ENCODE results near the gene WWC2. TPM values are rescaled to one million over a fixed set of nuclear protein-coding genes. Genes with fewer than 3 reads are reported as not detected.
A peak's percentile ranks its signal among the peaks of the same experiment; 100 is the strongest.

The WWC2 gene
- total RNA-seq, 1 experiment from 2014 or later, result 42.5 TPM

- no peak for DNase-seq (ENCODE audit: low read depth in 1 of 2, low spot score in 2 of 2)
- H3K4me1 ChIP-seq (replicated peaks), result peaks cover 6% of the 10 kb centered on the region; the same call in 1 of the 2 replicates
- no peak overlapping the region for H3K27ac ChIP-seq
Observed at GRCh38 chr4:183355405-183355804, 256.3 kb downstream of the WWC2 start.

GRCh38 chr4:183356173-183356830 is 257.2 kb downstream of the WWC2 start:
- no peaks in the 10 kb centered on the region for H3K27me3 ChIP-seq (replicated peaks)
- H3K4me1 ChIP-seq (replicated peaks), result peaks cover 6% of the 10 kb centered on the region; the same call in 1 of the 2 replicates
- DNase-seq (ENCODE audit: low read depth in 1 of 2, low spot score in 2 of 2), result no peak
- H3K9me3 ChIP-seq (replicated peaks), result peaks cover 8% of the 10 kb centered on the region; the same call in 1 of the 2 replicates
- H3K36me3 ChIP-seq, result no peaks in the 10 kb centered on the region
- no peak overlapping the region for H3K4me3 ChIP-seq
- H3K27ac ChIP-seq, result no peak overlapping the region

More at GRCh38 chr4:183355405-183355804, 256.3 kb downstream of the WWC2 start:
- no peak overlapping the region for H3K4me3 ChIP-seq
- H3K36me3 ChIP-seq, result no peaks in the 10 kb centered on the region
- no peaks in the 10 kb centered on the region for H3K27me3 ChIP-seq (replicated peaks)
- peaks cover 8% of the 10 kb centered on the region; the same call in 1 of the 2 replicates for H3K9me3 ChIP-seq (replicated peaks)

GRCh38 chr4:183356931-183357675 is 258.0 kb downstream of the WWC2 start:
- no peak overlapping the region for H3K27ac ChIP-seq
- peaks cover 8% of the 10 kb centered on the region for H3K9me3 ChIP-seq (replicated peaks)
- no peak for DNase-seq (ENCODE audit: low read depth in 1 of 2, low spot score in 2 of 2)
- H3K27me3 ChIP-seq (replicated peaks), result no peaks in the 10 kb centered on the region
- H3K4me1 ChIP-seq (replicated peaks), result peaks cover 6% of the 10 kb centered on the region; the same call in 1 of the 2 replicates
- H3K36me3 ChIP-seq, result no peaks in the 10 kb centered on the region
- no peak overlapping the region for H3K4me3 ChIP-seq

- Histone ChIP-seq H3K9me3 (replicated peaks) (peaks cover 8% of the 10 kb centered on the region), H3K4me3 (no peak overlapping the region), H3K27ac (no peak overlapping the region), H3K4me1 (replicated peaks) (peaks cover 6% of the 10 kb centered on the region; the same call in 1 of the 2 replicates), H3K27me3 (replicated peaks) (no peaks in the 10 kb centered on the region), H3K36me3 (no peaks in the 10 kb centered on the region)
- no peak for DNase-seq (ENCODE audit: low read depth in 1 of 2, low spot score in 2 of 2)
Observed at GRCh38 chr4:183358215-183358755, 259.2 kb downstream of the WWC2 start.

GRCh38 chr4:183360161-183360919 is 261.3 kb downstream of the WWC2 start:
- Histone ChIP-seq H3K36me3 (no peaks in the 10 kb centered on the region), H3K27ac (peak overlapping the region; percentile 35), H3K9me3 (replicated peaks) (peaks cover 8% of the 10 kb centered on the region), H3K27me3 (replicated peaks) (no peaks in the 10 kb centered on the region), H3K4me3 (no peak overlapping the region), H3K4me1 (replicated peaks) (peaks cover 6% of the 10 kb centered on the region; the same call in 1 of the 2 replicates)
- no peak for DNase-seq (ENCODE audit: low read depth in 1 of 2, low spot score in 2 of 2)

- Histone ChIP-seq H3K9me3 (replicated peaks) (peaks cover 8% of the 10 kb centered on the region), H3K27ac (no peak overlapping the region), H3K36me3 (no peaks in the 10 kb centered on the region), H3K4me1 (replicated peaks) (no peaks in the 10 kb centered on the region), H3K27me3 (replicated peaks) (no peaks in the 10 kb centered on the region), H3K4me3 (no peak overlapping the region)
- no peak for DNase-seq (ENCODE audit: low read depth in 1 of 2, low spot score in 2 of 2)
Observed at GRCh38 chr4:183362036-183362435, 263.0 kb downstream of the WWC2 start.

GRCh38 chr4:183362916-183363542 is 264.0 kb downstream of the WWC2 start:
- no peaks in the 10 kb centered on the region for H3K27me3 ChIP-seq (replicated peaks)
- no peak overlapping the region for H3K27ac ChIP-seq
- DNase-seq (ENCODE audit: low read depth in 1 of 2, low spot score in 2 of 2), result no peak
- H3K9me3 ChIP-seq (replicated peaks), result peaks cover 8% of the 10 kb centered on the region
- H3K36me3 ChIP-seq, result no peaks in the 10 kb centered on the region
- no peak overlapping the region for H3K4me3 ChIP-seq
- H3K4me1 ChIP-seq (replicated peaks), result no peaks in the 10 kb centered on the region

GRCh38 chr4:183364025-183364424 is 265.0 kb downstream of the WWC2 start:
- Histone ChIP-seq H3K4me3 (no peak overlapping the region), H3K27ac (no peak overlapping the region), H3K27me3 (replicated peaks) (no peaks in the 10 kb centered on the region), H3K4me1 (replicated peaks) (no peaks in the 10 kb centered on the region), H3K9me3 (replicated peaks) (no peaks in the 10 kb centered on the region; the same call in none of the 2 replicates), H3K36me3 (no peaks in the 10 kb centered on the region)
- no peak for DNase-seq (ENCODE audit: low read depth in 1 of 2, low spot score in 2 of 2)

GRCh38 chr4:183366206-183366835 is 267.3 kb downstream of the WWC2 start:
- Histone ChIP-seq H3K27ac (no peak overlapping the region), H3K9me3 (replicated peaks) (no peaks in the 10 kb centered on the region; the same call in 1 of the 2 replicates), H3K4me1 (replicated peaks) (no peaks in the 10 kb centered on the region), H3K36me3 (no peaks in the 10 kb centered on the region), H3K27me3 (replicated peaks) (no peaks in the 10 kb centered on the region), H3K4me3 (no peak overlapping the region)
- no peak for DNase-seq (ENCODE audit: low read depth in 1 of 2, low spot score in 2 of 2)

GRCh38 chr4:183369073-183369472 is 270.0 kb downstream of the WWC2 start:
- Histone ChIP-seq H3K4me1 (replicated peaks) (no peaks in the 10 kb centered on the region), H3K9me3 (replicated peaks) (no peaks in the 10 kb centered on the region), H3K27ac (no peak overlapping the region), H3K36me3 (no peaks in the 10 kb centered on the region), H3K4me3 (no peak overlapping the region), H3K27me3 (replicated peaks) (no peaks in the 10 kb centered on the region)
- DNase-seq (ENCODE audit: low read depth in 1 of 2, low spot score in 2 of 2), result no peak
